Neuronal stem cell (in vitro differentiated cells): Measurements from ENCODE around the gene MYO1E.
A peak's percentile ranks its signal among the peaks of the same experiment; 100 is the strongest.

Experiments used
- DNase-seq: peaks from one replicate; pipeline ENCODE4 v3.0.0-alpha.2; 2013; ENCODE audit warnings: low spot score
- H2AFZ ChIP-seq: one replicate; pipeline ENCODE4 v1.6.1; 2013; ENCODE audit warnings: mild to moderate bottlenecking, low read length, inconsistent platforms
- H2AK5ac ChIP-seq: 2 replicates; pipeline ENCODE4 v1.6.1; 2013; ENCODE audit warnings: low read depth, mild to moderate bottlenecking, inconsistent platforms, low read length, moderate library complexity, mixed read lengths
- H2BK120ac ChIP-seq: 2 replicates; pipeline ENCODE4 v1.6.1; 2013; ENCODE audit warnings: low read depth, mild to moderate bottlenecking, inconsistent platforms, low read length, moderate library complexity, mixed read lengths
- H2BK12ac ChIP-seq: one replicate; pipeline ENCODE4 v1.6.1; 2013; ENCODE audit warnings: low read length, inconsistent platforms
- H2BK15ac ChIP-seq: 2 replicates; pipeline ENCODE4 v1.6.1; 2013; ENCODE audit warnings: mild to moderate bottlenecking, low read length, inconsistent platforms, mixed read lengths
- H2BK5ac ChIP-seq: one replicate; pipeline ENCODE4 v1.6.1; 2013; ENCODE audit warnings: inconsistent platforms, mild to moderate bottlenecking, low read length, moderate library complexity
- H3K14ac ChIP-seq: one replicate; pipeline ENCODE4 v1.6.1; 2013; ENCODE audit warnings: low read length, inconsistent platforms
- H3K18ac ChIP-seq: 2 replicates; pipeline ENCODE4 v1.6.1; 2013; ENCODE audit warnings: low read length, inconsistent platforms
- H3K23ac ChIP-seq: 2 replicates; pipeline ENCODE4 v1.6.1; 2013; ENCODE audit warnings: low read depth, mild to moderate bottlenecking, mixed read lengths, low read length, inconsistent platforms; ENCODE audit not compliant: poor library complexity
- H3K27ac ChIP-seq: replicated peaks from 3 replicates; pipeline ENCODE4 v1.5.1; 2013; ENCODE audit warnings: low read length, inconsistent platforms
- H3K27me3 ChIP-seq, 3 experiments: 2 replicates each; pipeline ENCODE4 v1.6.1; 2013; ENCODE audit warnings: low read length in 3 of 3, mild to moderate bottlenecking in 2 of 3, inconsistent platforms in 1 of 3, low read depth in 1 of 3, mixed read lengths in 1 of 3, moderate library complexity in 1 of 3; ENCODE audit not compliant: control insufficient read depth in 3 of 3, insufficient read depth in 3 of 3
- H3K36me3 ChIP-seq, 2 donors: replicated peaks in 1 of 2; 2 replicates each; pipeline ENCODE4 v1.6.1; 2013; ENCODE audit warnings: low read length in 2 of 2; ENCODE audit not compliant: control insufficient read depth in 2 of 2, insufficient read depth in 2 of 2
- H3K4ac ChIP-seq: 2 replicates; pipeline ENCODE4 v1.6.1; 2013; ENCODE audit warnings: inconsistent platforms, mild to moderate bottlenecking, low read length, moderate library complexity
- H3K4me1 ChIP-seq, 2 donors: 1 replicate in 1 of 2; 2 replicates in 1 of 2; pipeline ENCODE4 v1.6.1; 2013; ENCODE audit warnings: low read length in 2 of 2, low read depth in 1 of 2; ENCODE audit not compliant: control insufficient read depth in 2 of 2, insufficient read depth in 1 of 2
- H3K4me2 ChIP-seq: one replicate; pipeline ENCODE4 v1.6.1; 2013; ENCODE audit warnings: mild to moderate bottlenecking, low read length, inconsistent platforms; ENCODE audit not compliant: insufficient read depth, poor library complexity, severe bottlenecking
- H3K4me3 ChIP-seq, 2 donors: 2 replicates each; pipeline ENCODE4 v1.5.1; 2013; ENCODE audit warnings: low read length in 2 of 2, mild to moderate bottlenecking in 2 of 2, inconsistent platforms in 1 of 2, moderate library complexity in 1 of 2
- H3K79me1 ChIP-seq: one replicate; pipeline ENCODE4 v1.6.1; 2013; ENCODE audit warnings: low read depth, mild to moderate bottlenecking, inconsistent platforms, low read length, moderate library complexity
- H3K9ac ChIP-seq: one replicate; pipeline ENCODE4 v1.6.1; 2013; ENCODE audit warnings: mild to moderate bottlenecking, low read depth, low read length, inconsistent platforms; ENCODE audit not compliant: poor library complexity
- H3K9me3 ChIP-seq, 2 donors: replicated peaks in 1 of 2; 2 replicates each; pipeline versions ENCODE3 to v1.6.1; 2013; ENCODE audit warnings: low read length in 2 of 2, mild to moderate bottlenecking in 2 of 2, inconsistent platforms in 1 of 2, low read depth in 1 of 2, mixed read lengths in 1 of 2, moderate library complexity in 1 of 2; ENCODE audit not compliant: control insufficient read depth in 2 of 2, insufficient read depth in 1 of 2
- H4K8ac ChIP-seq: one replicate; pipeline ENCODE4 v1.6.1; 2013; ENCODE audit warnings: low read depth, mild to moderate bottlenecking, inconsistent platforms, low read length, moderate library complexity
- H4K91ac ChIP-seq: one replicate; pipeline ENCODE4 v1.6.1; 2013; ENCODE audit warnings: low read length, low read depth, mild to moderate bottlenecking, inconsistent platforms; ENCODE audit not compliant: poor library complexity
- WGBS, 2 donors: extraction: QIAGEN DNeasy Blood & Tissue Kit; methylation state at CpG; one replicate each; pipeline ENCODE4 v1.1.7; 2013; ENCODE audit warnings: missing lambda C conversion rate in 2 of 2, mixed read lengths in 1 of 2; ENCODE audit not compliant: insufficient read length in 2 of 2, insufficient replicate concordance in 1 of 2; ENCODE audit errors: extremely low coverage in 2 of 2; 5-methylcytosine and 5-hydroxymethylcytosine counted together

MYO1E gene

GRCh38 chr15:59174151-59174834 is 198.4 kb downstream of the MYO1E start:
- Histone ChIP-seq H4K8ac (no peak overlapping the region), H3K23ac (no peak overlapping the region), H3K4ac (no peak overlapping the region), H3K9me3 (no peaks in the 10 kb centered on the region), H2BK12ac (no peak overlapping the region), H2BK15ac (no peak overlapping the region), H3K4me2 (no peak overlapping the region), H3K27ac (no peak overlapping the region), H2BK5ac (no peak overlapping the region), H3K18ac (no peak overlapping the region), H2BK120ac (no peak overlapping the region), H2AK5ac (no peak overlapping the region), H3K27me3 (no peaks in the 10 kb centered on the region), H3K4me1 (peaks cover 4% of the 10 kb centered on the region in 2 donors), H3K36me3 (peaks cover 6 to 25% of the 10 kb centered on the region in 2 donors), H3K9ac (no peak overlapping the region), H3K4me3 (no peak overlapping the region), H3K14ac (no peak overlapping the region), H2AFZ (peak overlapping the region; percentile 41), H4K91ac (no peak overlapping the region), H3K79me1 (no peaks in the 10 kb centered on the region)
- DNase-seq: no peak
- WGBS, 2 donors: no CpG with 5 or more reads among the region's 12 CpGs

GRCh38 chr15:59173194-59173593 is 199.5 kb downstream of the MYO1E start:
- H3K27me3 ChIP-seq: no peaks in the 10 kb centered on the region
- WGBS, 2 donors: no CpG with 5 or more reads among the region's 5 CpGs
- H3K36me3 ChIP-seq: peaks cover 6 to 21% of the 10 kb centered on the region in 2 donors
- H3K9me3 ChIP-seq: no peaks in the 10 kb centered on the region
- no peak overlapping the region for H2AK5ac ChIP-seq
- H3K4me2 ChIP-seq: no peak overlapping the region
- no peak overlapping the region for H2BK5ac ChIP-seq
- no peak overlapping the region for H3K14ac ChIP-seq
- no peak overlapping the region for H2BK120ac ChIP-seq
- no peak overlapping the region for H3K18ac ChIP-seq
- H3K23ac ChIP-seq: no peak overlapping the region
- H3K4ac ChIP-seq: no peak overlapping the region
- H4K8ac ChIP-seq: no peak overlapping the region
- no peak for DNase-seq
- no peak overlapping the region for H3K4me3 ChIP-seq
- no peak overlapping the region for H2BK15ac ChIP-seq
- H3K4me1 ChIP-seq: peaks cover 4% of the 10 kb centered on the region in 2 donors
- H3K79me1 ChIP-seq: no peaks in the 10 kb centered on the region
- H3K27ac ChIP-seq: no peak overlapping the region
- H3K9ac ChIP-seq: no peak overlapping the region
- H4K91ac ChIP-seq: no peak overlapping the region
- H2AFZ ChIP-seq: no peak overlapping the region
- no peak overlapping the region for H2BK12ac ChIP-seq

GRCh38 chr15:59172289-59172901 is 200.3 kb downstream of the MYO1E start:
- H3K14ac ChIP-seq: no peak overlapping the region
- H2AK5ac ChIP-seq: no peak overlapping the region
- H3K9me3 ChIP-seq: no peaks in the 10 kb centered on the region
- no peaks in the 10 kb centered on the region for H3K27me3 ChIP-seq
- no peak overlapping the region for H2BK120ac ChIP-seq
- H2AFZ ChIP-seq: no peak overlapping the region
- no peak overlapping the region for H4K91ac ChIP-seq
- no peak overlapping the region for H2BK12ac ChIP-seq
- no peak overlapping the region for H3K18ac ChIP-seq
- H3K4me1 ChIP-seq: peaks cover 4% of the 10 kb centered on the region in 2 donors
- H3K27ac ChIP-seq: no peak overlapping the region
- H2BK15ac ChIP-seq: no peak overlapping the region
- H4K8ac ChIP-seq: no peak overlapping the region
- peaks cover 6 to 21% of the 10 kb centered on the region in 2 donors for H3K36me3 ChIP-seq
- no peak for DNase-seq
- H3K23ac ChIP-seq: no peak overlapping the region
- WGBS, 2 donors: no CpG with 5 or more reads among the region's 7 CpGs
- no peak overlapping the region for H3K9ac ChIP-seq
- no peak overlapping the region for H3K4me3 ChIP-seq
- H3K4me2 ChIP-seq: no peak overlapping the region
- H2BK5ac ChIP-seq: no peak overlapping the region
- no peaks in the 10 kb centered on the region for H3K79me1 ChIP-seq
- H3K4ac ChIP-seq: no peak overlapping the region

- no peak overlapping the region for H2BK120ac ChIP-seq
- H3K79me1 ChIP-seq: no peaks in the 10 kb centered on the region
- no peak overlapping the region for H2AK5ac ChIP-seq
- H3K9me3 ChIP-seq: no peaks in the 10 kb centered on the region
- no CpG with 5 or more reads among the region's 8 CpGs for WGBS, 2 donors
- H3K9ac ChIP-seq: no peak overlapping the region
- no peak overlapping the region for H2BK15ac ChIP-seq
- no peak overlapping the region for H2BK12ac ChIP-seq
- H3K4ac ChIP-seq: no peak overlapping the region
- no peak for DNase-seq
- H3K4me1 ChIP-seq: peaks cover 4% of the 10 kb centered on the region in 2 donors
- no peak overlapping the region for H4K91ac ChIP-seq
- H3K4me3 ChIP-seq: no peak overlapping the region
- no peak overlapping the region for H3K18ac ChIP-seq
- H3K23ac ChIP-seq: no peak overlapping the region
- no peak overlapping the region for H3K27ac ChIP-seq
- no peaks in the 10 kb centered on the region for H3K27me3 ChIP-seq
- no peak overlapping the region for H4K8ac ChIP-seq
- no peak overlapping the region for H2BK5ac ChIP-seq
- H2AFZ ChIP-seq: no peak overlapping the region
- no peak overlapping the region for H3K14ac ChIP-seq
- peaks cover 6 to 21% of the 10 kb centered on the region in 2 donors for H3K36me3 ChIP-seq
- H3K4me2 ChIP-seq: no peak overlapping the region
These were observed 201.6 kb downstream of the MYO1E start for GRCh38 chr15:59171067-59171397.
